Skeletal muscle tissue (tissue), 4 donors: ENCODE results near the gene ZNF845. TPM values are rescaled to one million over a fixed set of nuclear protein-coding genes. Genes with fewer than 3 reads are reported as not detected.

Experiments
- H3K27ac ChIP-seq: one replicate; pipeline ENCODE4 v1.7.0; 2013; ENCODE audit warnings: mild to moderate bottlenecking, low read depth, low read length, inconsistent platforms
- H3K27me3 ChIP-seq, 3 donors: one replicate each; pipeline ENCODE4 v1.7.0; 2013; ENCODE audit warnings: low read length in 3 of 3; ENCODE audit not compliant: control insufficient read depth in 3 of 3, insufficient read depth in 3 of 3
- H3K36me3 ChIP-seq, 3 donors: one replicate each; pipeline ENCODE4 v1.7.0; 2013; ENCODE audit warnings: low read length in 3 of 3; ENCODE audit not compliant: control insufficient read depth in 3 of 3, insufficient read depth in 3 of 3
- H3K4me1 ChIP-seq, 3 donors: one replicate each; pipeline ENCODE4 v1.7.0; 2013; ENCODE audit warnings: low read length in 3 of 3, mild to moderate bottlenecking in 3 of 3; ENCODE audit not compliant: control insufficient read depth in 3 of 3, insufficient read depth in 3 of 3
- H3K4me3 ChIP-seq, 3 donors: one replicate each; pipeline ENCODE4 v1.7.0; 2013; ENCODE audit warnings: low read length in 3 of 3
- H3K9ac ChIP-seq, 3 donors: one replicate each; pipeline ENCODE4 v1.7.0; 2013; ENCODE audit warnings: low read length in 3 of 3, mild to moderate bottlenecking in 3 of 3, moderate library complexity in 2 of 3, low read depth in 1 of 3
- H3K9me3 ChIP-seq, 3 donors: one replicate each; pipeline ENCODE4 v1.7.0; 2013; ENCODE audit warnings: low read length in 3 of 3; ENCODE audit not compliant: control insufficient read depth in 3 of 3
- total RNA-seq: library from RNA; depleted of rRNA; stranded (reverse); fragments of >200 nt; gene quantifications from one replicate; pipeline ENCODE4 v1.2.3, GENCODE V29; 2014
- donor health status: Osteomylitis.

ZNF845 gene
- total RNA-seq, 1 donor from 2014 or later = 3.7 TPM

DNA sequence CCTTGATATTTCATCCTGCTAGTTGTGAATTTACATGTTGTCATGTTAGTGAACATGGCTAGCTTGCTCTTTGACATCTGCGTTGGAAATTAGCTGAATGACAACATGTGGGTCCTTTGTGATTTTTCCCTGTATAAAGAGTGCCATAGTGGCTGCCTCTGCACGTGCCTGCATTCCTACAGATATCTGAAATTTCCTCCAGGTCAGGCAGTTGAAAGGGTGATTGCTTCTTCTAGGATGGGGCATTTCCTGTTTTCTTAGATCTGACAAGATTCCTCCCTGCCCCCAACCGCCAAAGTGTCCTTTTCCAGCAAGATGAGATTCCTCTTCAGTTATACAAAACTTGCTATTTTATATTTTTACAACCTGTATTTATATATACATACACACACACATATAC, 40.7 kb downstream of the ZNF845 start:
- Histone ChIP-seq H3K4me3 (no peak overlapping the region), H3K9me3 (no peaks in the 10 kb centered on the region), H3K4me1 (no peaks in the 10 kb centered on the region), H3K27ac (no peak overlapping the region), H3K36me3 (peaks cover 0 to 14% (median 0%) of the 10 kb centered on the region in 3 donors), H3K27me3 (no peaks in the 10 kb centered on the region), H3K9ac (no peak overlapping the region)

DNA sequence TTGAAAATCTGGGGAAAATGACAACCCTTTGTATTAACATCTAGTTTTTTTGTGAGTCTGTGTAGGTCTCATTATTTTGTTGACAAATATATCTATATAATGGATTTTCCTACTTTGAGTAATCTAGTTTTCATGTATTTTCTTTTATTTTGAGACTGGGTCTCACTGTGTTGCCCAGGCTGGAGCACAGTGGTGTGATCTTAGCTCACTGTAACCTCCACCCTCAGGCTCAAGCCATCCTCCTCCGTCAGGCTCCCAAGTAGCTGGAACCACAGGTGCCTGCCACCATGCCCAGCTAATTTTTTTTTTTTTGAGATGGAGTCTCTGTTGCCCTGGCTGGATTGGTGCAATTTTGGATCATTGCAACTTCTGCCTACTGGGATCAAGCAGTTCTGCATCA, 41.2 kb downstream of the ZNF845 start:
- Histone ChIP-seq H3K4me1 (no peaks in the 10 kb centered on the region), H3K27me3 (no peaks in the 10 kb centered on the region), H3K36me3 (peaks cover 0 to 19% (median 0%) of the 10 kb centered on the region in 3 donors), H3K27ac (no peak overlapping the region), H3K9me3 (no peaks in the 10 kb centered on the region), H3K9ac (no peak overlapping the region), H3K4me3 (no peak overlapping the region)

DNA sequence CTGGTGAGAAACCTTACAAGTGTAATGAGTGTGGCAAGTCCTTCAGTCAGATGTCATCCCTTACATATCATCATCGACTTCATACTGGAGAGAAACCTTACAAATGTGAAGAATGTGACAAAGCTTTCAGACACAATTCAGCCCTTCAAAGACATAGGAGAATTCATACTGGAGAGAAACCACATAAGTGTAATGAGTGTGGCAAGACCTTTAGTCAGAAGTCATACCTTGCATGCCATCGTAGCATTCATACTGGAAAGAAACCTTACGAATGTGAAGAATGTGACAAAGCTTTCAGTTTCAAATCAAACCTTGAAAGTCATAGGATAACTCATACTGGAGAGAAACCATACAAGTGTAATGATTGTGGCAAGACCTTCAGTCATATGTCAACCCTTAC, 47.8 kb downstream of the ZNF845 start:
- no peak overlapping the region for H3K4me3 ChIP-seq
- H3K4me1 ChIP-seq = no peaks in the 10 kb centered on the region
- no peak overlapping the region for H3K27ac ChIP-seq
- H3K27me3 ChIP-seq = no peaks in the 10 kb centered on the region
- H3K36me3 ChIP-seq = peaks cover 0 to 11% (median 6%) of the 10 kb centered on the region in 3 donors
- H3K9ac ChIP-seq = no peak overlapping the region
- H3K9me3 ChIP-seq = peaks cover 3 to 10% (median 9%) of the 10 kb centered on the region in 3 donors

DNA sequence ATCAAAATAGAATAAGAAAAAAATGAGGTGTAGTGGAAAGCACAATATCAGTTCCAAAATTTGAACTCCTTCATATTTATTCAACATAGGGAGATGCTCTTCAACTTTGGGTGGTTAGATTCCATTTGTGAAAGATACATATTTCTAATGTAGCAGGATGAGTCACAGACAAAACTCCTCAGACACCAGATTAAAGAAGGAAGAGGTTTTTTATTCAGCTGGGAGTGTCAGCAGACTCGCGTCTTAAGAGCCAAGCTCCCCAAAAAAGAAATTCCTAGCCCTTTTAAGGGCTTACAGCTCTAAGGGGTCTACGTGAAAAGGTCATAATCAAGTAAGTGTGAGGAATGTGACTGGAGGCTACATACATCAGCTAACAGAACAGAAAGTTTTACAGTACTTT, 54.6 kb downstream of the ZNF845 start:
- H3K4me3 ChIP-seq = no peak overlapping the region
- H3K27me3 ChIP-seq = peaks cover 0 to 8% (median 7%) of the 10 kb centered on the region in 3 donors
- H3K9me3 ChIP-seq = peaks cover 2 to 7% (median 6%) of the 10 kb centered on the region in 3 donors
- peaks cover 0 to 1% (median 0%) of the 10 kb centered on the region in 3 donors for H3K36me3 ChIP-seq
- H3K9ac ChIP-seq = no peak overlapping the region
- H3K4me1 ChIP-seq = no peaks in the 10 kb centered on the region
- H3K27ac ChIP-seq = no peak overlapping the region

DNA sequence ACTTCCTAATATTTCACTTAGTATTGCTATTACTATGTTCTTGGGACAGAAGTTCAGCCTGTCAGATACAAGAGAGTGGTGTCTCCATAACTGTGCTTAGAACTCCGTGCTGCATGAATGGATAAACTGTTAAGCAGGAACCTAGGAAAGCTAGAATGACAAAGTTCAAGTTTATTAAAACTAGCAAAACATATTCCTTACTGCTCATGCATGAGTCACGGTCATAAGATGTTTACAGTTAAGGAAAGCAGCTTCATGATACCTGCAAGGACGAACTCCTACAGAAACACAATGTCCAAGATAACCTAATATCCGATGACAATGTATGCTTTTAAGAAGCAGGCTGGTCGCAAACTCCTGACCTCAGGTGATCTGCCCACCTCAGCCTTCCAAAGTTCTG, 55.4 kb downstream of the ZNF845 start:
- no peaks in the 10 kb centered on the region for H3K4me1 ChIP-seq
- H3K9ac ChIP-seq = no peak overlapping the region
- no peak overlapping the region for H3K27ac ChIP-seq

DNA sequence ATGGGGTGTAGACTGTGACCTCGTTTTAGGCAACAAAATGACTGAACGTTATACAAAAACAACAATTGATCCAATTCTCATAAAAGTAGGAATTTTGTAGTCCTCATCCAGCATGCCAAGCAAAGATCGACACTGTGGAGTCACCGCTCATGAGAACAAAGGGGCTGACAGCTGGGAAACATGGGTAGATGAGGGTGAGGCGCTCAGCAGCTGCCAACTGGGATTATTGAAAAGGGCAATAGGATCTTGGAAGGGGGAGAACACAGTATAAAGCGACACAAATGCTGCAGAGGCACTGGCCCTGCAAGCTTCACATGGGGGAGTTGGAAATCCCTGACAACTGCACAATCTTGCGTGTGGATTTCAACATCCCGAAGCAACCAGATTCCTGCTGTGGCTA, 56.0 kb downstream of the ZNF845 start:
- peak overlapping the region in 1 of 3 donors; percentile 30 for H3K4me3 ChIP-seq
- peaks cover 0 to 4% (median 1%) of the 10 kb centered on the region in 3 donors for H3K9me3 ChIP-seq
- peaks cover 0 to 1% (median 0%) of the 10 kb centered on the region in 3 donors for H3K36me3 ChIP-seq
- no peak overlapping the region for H3K9ac ChIP-seq
- peaks cover 0 to 8% (median 7%) of the 10 kb centered on the region in 3 donors for H3K27me3 ChIP-seq
- H3K27ac ChIP-seq = no peak overlapping the region
- H3K4me1 ChIP-seq = peaks cover 3 to 6% (median 4%) of the 10 kb centered on the region in 3 donors

More for the DNA sequence above, 55.4 kb downstream of the ZNF845 start:
- Histone ChIP-seq H3K36me3 (peaks cover 0 to 1% (median 0%) of the 10 kb centered on the region in 3 donors), H3K4me3 (no peak overlapping the region), H3K9me3 (peaks cover 1 to 4% (median 3%) of the 10 kb centered on the region in 3 donors), H3K27me3 (peaks cover 0 to 8% (median 7%) of the 10 kb centered on the region in 3 donors)

DNA sequence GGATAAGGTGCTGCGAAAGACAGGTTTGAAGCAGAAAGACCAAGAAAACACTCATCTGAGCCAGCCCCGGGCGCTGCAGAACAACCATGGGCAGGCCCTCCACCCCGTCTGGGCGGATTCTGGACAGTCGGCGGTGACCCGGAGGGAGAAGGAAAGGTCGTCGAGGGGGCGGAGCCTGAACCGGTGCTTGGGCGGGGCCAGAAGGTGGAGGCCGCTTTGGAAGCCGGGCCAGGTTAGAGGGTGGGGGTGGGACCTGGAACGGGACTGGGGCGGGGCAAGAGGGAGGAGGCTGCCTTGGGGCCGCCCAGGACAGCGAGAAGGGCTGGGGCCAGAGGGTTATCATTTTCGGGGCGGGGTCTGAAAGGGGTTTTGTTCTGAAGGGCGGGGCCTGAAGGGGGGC, 56.4 kb downstream of the ZNF845 start:
- Histone ChIP-seq H3K4me1 (peaks cover 4 to 8% (median 7%) of the 10 kb centered on the region in 3 donors), H3K9me3 (peaks cover 0 to 4% (median 0%) of the 10 kb centered on the region in 3 donors), H3K36me3 (peaks cover 0 to 1% (median 0%) of the 10 kb centered on the region in 3 donors), H3K4me3 (peak overlapping the region in 1 of 3 donors; percentile 30), H3K27ac (no peak overlapping the region), H3K9ac (no peak overlapping the region), H3K27me3 (peaks cover 0 to 8% (median 7%) of the 10 kb centered on the region in 3 donors)

DNA sequence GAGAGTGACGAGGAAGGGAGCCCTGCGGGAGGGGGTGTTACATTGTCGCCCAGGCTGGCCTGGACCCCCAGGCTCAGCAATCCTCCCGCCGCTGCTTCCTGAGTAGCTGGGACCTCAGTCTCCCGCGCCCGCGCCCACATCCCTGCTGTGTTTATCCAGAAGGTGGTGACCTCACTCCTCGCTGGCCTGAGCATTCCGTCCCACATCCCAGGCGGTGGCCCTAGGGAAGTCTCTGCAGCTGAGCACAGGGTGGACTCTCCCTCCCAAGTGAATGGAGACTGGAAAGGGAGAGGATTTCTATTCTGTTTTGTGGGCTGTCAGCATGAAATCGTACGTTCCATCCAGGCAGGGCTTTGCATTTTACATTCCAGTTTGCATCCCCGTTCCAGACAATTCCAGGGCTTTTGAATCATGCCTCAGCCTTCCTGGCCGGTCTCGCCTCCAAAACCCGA, 61.0 kb downstream of the ZNF845 start:
- Histone ChIP-seq H3K4me1 (peaks cover 9 to 16% (median 11%) of the 10 kb centered on the region in 3 donors), H3K27ac (peak overlapping the region; percentile 64), H3K9ac (peak overlapping the region; percentile 71 to 84 (median 81)), H3K36me3 (peaks cover 0 to 4% (median 2%) of the 10 kb centered on the region in 3 donors), H3K9me3 (peaks cover 0 to 3% (median 0%) of the 10 kb centered on the region in 3 donors), H3K27me3 (peaks cover 0 to 7% (median 4%) of the 10 kb centered on the region in 3 donors), H3K4me3 (peak overlapping the region; percentile 82 to 88 (median 85))

DNA sequence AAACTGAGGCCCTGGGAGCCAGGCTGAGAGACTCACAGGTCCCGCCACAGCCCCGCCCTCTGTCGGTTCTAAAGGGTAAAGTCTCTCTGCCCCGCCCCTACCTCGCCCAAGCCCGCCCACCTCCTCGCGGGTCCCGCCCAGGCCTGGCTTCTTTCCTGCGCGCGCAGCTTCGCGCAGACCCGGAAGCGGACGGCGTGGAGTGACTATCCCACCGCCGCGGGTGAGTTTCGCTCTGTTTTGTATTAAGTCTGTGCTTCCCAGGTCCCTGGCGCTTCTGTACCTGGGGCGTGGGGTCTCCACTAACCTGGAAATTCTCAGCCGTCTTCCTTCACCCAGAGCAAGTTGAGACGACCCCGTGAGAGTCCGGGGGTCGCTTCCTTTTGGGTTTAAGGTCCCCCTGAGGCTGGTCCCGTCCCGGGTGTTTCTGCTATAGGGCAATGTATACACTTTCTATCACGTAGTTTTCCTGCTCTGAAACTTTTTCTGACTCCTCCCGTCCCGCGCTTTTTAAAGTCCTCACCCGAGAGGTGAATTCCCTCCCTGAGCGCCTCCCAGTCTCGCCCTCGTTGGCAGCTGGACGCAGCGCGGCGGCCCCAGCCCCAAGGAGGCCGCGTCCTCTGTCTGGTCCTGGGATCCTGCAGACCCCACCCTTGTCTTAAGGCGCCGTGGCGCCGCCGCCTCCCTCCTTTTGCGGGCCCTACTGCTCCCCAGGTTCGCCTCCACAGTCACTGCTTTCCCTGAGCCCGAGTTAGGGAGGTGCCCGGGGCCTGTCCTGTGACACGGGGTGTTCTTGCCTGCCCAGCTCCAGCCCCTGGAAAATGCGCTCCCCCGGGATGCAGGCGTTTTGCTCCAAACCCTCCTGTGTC, 61.7 kb downstream of the ZNF845 start, which contains the start of gene ZNF765:
ZNF765 (plus strand) TSS at position 176 of the 866 bp plus-strand sequence. CDS start 2,867 bp downstream, outside the sequence.
- H3K36me3 ChIP-seq = peaks cover 3 to 9% (median 7%) of the 10 kb centered on the region in 3 donors
- peaks cover 0 to 7% (median 0%) of the 10 kb centered on the region in 3 donors for H3K27me3 ChIP-seq
- peak within 1 kb of the TSS; percentile 81 to 84 (median 81) for H3K9ac ChIP-seq
- no peaks in the 10 kb centered on the region for H3K9me3 ChIP-seq
- H3K4me3 ChIP-seq = peak within 1 kb of the TSS; percentile 82 to 88 (median 85)
- peaks cover 9 to 16% (median 11%) of the 10 kb centered on the region in 3 donors for H3K4me1 ChIP-seq
- peak within 1 kb of the TSS; percentile 64 for H3K27ac ChIP-seq
